Measurements from ENCODE around the gene ATF7IP2.
"Not testable (repeated sequence)": the region's sequence is repeated elsewhere in the genome, so short reads cannot be mapped to it uniquely, and the experiment has no call there.

Gene ATF7IP2

GRCh38 chr16:10385725-10386516 lies at the start of gene ATF7IP2:
Gene ATF7IP2, plus strand, starts transcription at chr16:10386061. Its CDS starts 44,560 bp downstream, at chr16:10430621.
- peak; percentile 87 for DNase-seq (ENCODE audit: low read depth)

- no peak for DNase-seq (ENCODE audit: low read depth)
Measured at GRCh38 chr16:10338426-10338825, 47.4 kb upstream of the ATF7IP2 start.

GRCh38 chr16:10339777-10340732 lies 45.8 kb upstream of the ATF7IP2 start:
- no peak for DNase-seq (ENCODE audit: low read depth)

GRCh38 chr16:10343124-10343760 lies 42.6 kb upstream of the ATF7IP2 start:
- DNase-seq (ENCODE audit: low read depth): no peak

GRCh38 chr16:10344699-10345098 lies 41.2 kb upstream of the ATF7IP2 start:
- DNase-seq (ENCODE audit: low read depth): not testable (repeated sequence)

GRCh38 chr16:10345629-10346028 lies 40.2 kb upstream of the ATF7IP2 start:
- DNase-seq (ENCODE audit: low read depth): no peak

GRCh38 chr16:10349851-10350250 lies 36.0 kb upstream of the ATF7IP2 start:
- DNase-seq (ENCODE audit: low read depth): no peak

- DNase-seq (ENCODE audit: low read depth): no peak
Measured at GRCh38 chr16:10352262-10352661, 33.6 kb upstream of the ATF7IP2 start.

- DNase-seq (ENCODE audit: low read depth): no peak
Measured at GRCh38 chr16:10355589-10355988, 30.3 kb upstream of the ATF7IP2 start.

- DNase-seq (ENCODE audit: low read depth): no peak
Measured at GRCh38 chr16:10356870-10357842, 28.7 kb upstream of the ATF7IP2 start.

- not testable (repeated sequence) for DNase-seq (ENCODE audit: low read depth)
Measured at GRCh38 chr16:10361747-10362076, 24.1 kb upstream of the ATF7IP2 start.

GRCh38 chr16:10362077-10362863 lies 23.6 kb upstream of the ATF7IP2 start:
- DNase-seq (ENCODE audit: low read depth): no peak

GRCh38 chr16:10362864-10363197 lies 23.0 kb upstream of the ATF7IP2 start:
- not testable (repeated sequence) for DNase-seq (ENCODE audit: low read depth)

GRCh38 chr16:10366619-10367018 lies 19.2 kb upstream of the ATF7IP2 start:
- DNase-seq (ENCODE audit: low read depth): not testable (repeated sequence)

GRCh38 chr16:10367616-10368188 lies 18.2 kb upstream of the ATF7IP2 start:
- DNase-seq (ENCODE audit: low read depth): no peak

- DNase-seq (ENCODE audit: low read depth): no peak
Measured at GRCh38 chr16:10368969-10369551, 16.8 kb upstream of the ATF7IP2 start.

GRCh38 chr16:10370096-10370726 lies 15.7 kb upstream of the ATF7IP2 start:
- no peak for DNase-seq (ENCODE audit: low read depth)

GRCh38 chr16:10371592-10371991 lies 14.3 kb upstream of the ATF7IP2 start:
- no peak for DNase-seq (ENCODE audit: low read depth)

GRCh38 chr16:10373556-10373955 lies 12.3 kb upstream of the ATF7IP2 start:
- no peak for DNase-seq (ENCODE audit: low read depth)

Measured in stimulated activated CD4-positive, alpha-beta T cell treated with anti-CD3 and anti-CD28 coated beads, Interleukin-2, amount 100 ng/mL, for 4 hours (primary cell).